Activated naive CD4-positive, alpha-beta T cell (primary cell): Measurements from ENCODE around the gene CNIH2.
"Not testable (repeated sequence)": the region's sequence is repeated elsewhere in the genome, so short reads cannot be mapped to it uniquely, and the experiment has no call there.

Experiments used
- DNase-seq, 4 experiments: peaks; one replicate each; lab custom pipeline; 2025; lab: John Stamatoyannopoulos, UW

Gene CNIH2

GRCh38 chr11:66277064-66277463, 911 bp upstream of the CNIH2 start:
- not testable (repeated sequence) for DNase-seq

- no peak for DNase-seq
Measured at GRCh38 chr11:66278363-66279091, 552 bp downstream of the CNIH2 start.

- DNase-seq: no peak
Measured at GRCh38 chr11:66279092-66279734, 1.2 kb downstream of the CNIH2 start.

GRCh38 chr11:66280428-66280827, 2.5 kb downstream of the CNIH2 start:
- DNase-seq: no peak

- no peak for DNase-seq
Measured at GRCh38 chr11:66281001-66281400, 3.0 kb downstream of the CNIH2 start.

- DNase-seq: no peak
Measured at GRCh38 chr11:66281776-66282467, 3.9 kb downstream of the CNIH2 start.

- peak; percentile 91 to 99 (median 99) for DNase-seq
Measured at GRCh38 chr11:66282468-66283455, 4.8 kb downstream of the CNIH2 start.

- no peak for DNase-seq
Measured at GRCh38 chr11:66283461-66284105, 5.6 kb downstream of the CNIH2 start.

GRCh38 chr11:66284526-66285078, 6.6 kb downstream of the CNIH2 start:
- no peak for DNase-seq

GRCh38 chr11:66285250-66285947, 7.4 kb downstream of the CNIH2 start:
- DNase-seq: no peak

GRCh38 chr11:66286699-66287098, 8.7 kb downstream of the CNIH2 start:
- no peak for DNase-seq

GRCh38 chr11:66287211-66287888, 9.4 kb downstream of the CNIH2 start:
- DNase-seq: no peak

GRCh38 chr11:66287889-66288670, 10.1 kb downstream of the CNIH2 start:
- no peak for DNase-seq

GRCh38 chr11:66288671-66289547, 10.9 kb downstream of the CNIH2 start, which contains the start of gene YIF1A:
YIF1A (minus strand) TSS chr11:66289143; CDS start chr11:66288985, 158 bp downstream.
- peak; percentile 92 to 97 (median 94) for DNase-seq

- peak; percentile 68 to 80 (median 74) for DNase-seq
Measured at GRCh38 chr11:66289548-66290329, 11.8 kb downstream of the CNIH2 start.

- DNase-seq: no peak
Measured at GRCh38 chr11:66290330-66290621, 12.3 kb downstream of the CNIH2 start.

- no peak for DNase-seq
Measured at GRCh38 chr11:66291303-66291705, 13.3 kb downstream of the CNIH2 start.
